KOPT-K1 (cell line): ENCODE data around the gene ZBTB20.

Experiments
- H3K27ac ChIP-seq: fragments of 200-600 bp; sonication (generic); 2 replicates; pipeline ENCODE4 v1.5.1; 2016; ENCODE audit warnings: antibody characterized with exemption, mild to moderate bottlenecking, low read depth, low read length; ENCODE audit not compliant: poor library complexity, severe bottlenecking
- H3K36me3 ChIP-seq: fragments of 200-600 bp; sonication (generic); 2 replicates; pipeline ENCODE4 v1.5.1; 2017; ENCODE audit warnings: antibody characterized with exemption, mild to moderate bottlenecking, low read length, moderate library complexity; ENCODE audit not compliant: insufficient read depth
- H3K9me3 ChIP-seq: fragments of 200-600 bp; sonication (generic); 2 replicates; pipeline ENCODE4 v1.5.1; 2017; ENCODE audit warnings: antibody characterized with exemption, low read length, mild to moderate bottlenecking; ENCODE audit not compliant: insufficient read depth, poor library complexity, severe bottlenecking

ZBTB20 gene

GRCh38 chr3:114565216-114565615 is 581.9 kb downstream of the ZBTB20 start:
- no peaks in the 10 kb centered on the region for H3K36me3 ChIP-seq
- no peaks in the 10 kb centered on the region for H3K9me3 ChIP-seq
- H3K27ac ChIP-seq: no peak overlapping the region

- Histone ChIP-seq H3K27ac (no peak overlapping the region), H3K36me3 (no peaks in the 10 kb centered on the region)
These were observed 583.4 kb downstream of the ZBTB20 start for GRCh38 chr3:114563720-114564119.

GRCh38 chr3:114562557-114562956 is 584.5 kb downstream of the ZBTB20 start:
- Histone ChIP-seq H3K9me3 (no peaks in the 10 kb centered on the region), H3K27ac (no peak overlapping the region), H3K36me3 (no peaks in the 10 kb centered on the region)

More at GRCh38 chr3:114563720-114564119, 583.4 kb downstream of the ZBTB20 start:
- H3K9me3 ChIP-seq: no peaks in the 10 kb centered on the region

- Histone ChIP-seq H3K36me3 (no peaks in the 10 kb centered on the region), H3K27ac (no peak overlapping the region)
These were observed 588.8 kb downstream of the ZBTB20 start for GRCh38 chr3:114558271-114558670.

GRCh38 chr3:114557791-114558190 is 589.3 kb downstream of the ZBTB20 start:
- Histone ChIP-seq H3K27ac (no peak overlapping the region), H3K36me3 (no peaks in the 10 kb centered on the region), H3K9me3 (no peaks in the 10 kb centered on the region)

More at GRCh38 chr3:114558271-114558670, 588.8 kb downstream of the ZBTB20 start:
- H3K9me3 ChIP-seq: no peaks in the 10 kb centered on the region

- no peak overlapping the region for H3K27ac ChIP-seq
- no peaks in the 10 kb centered on the region for H3K36me3 ChIP-seq
- no peaks in the 10 kb centered on the region for H3K9me3 ChIP-seq
These were observed 590.4 kb downstream of the ZBTB20 start for GRCh38 chr3:114556657-114557213.

- H3K36me3 ChIP-seq: no peaks in the 10 kb centered on the region
- H3K9me3 ChIP-seq: no peaks in the 10 kb centered on the region
- no peak overlapping the region for H3K27ac ChIP-seq
These were observed 592.4 kb downstream of the ZBTB20 start for GRCh38 chr3:114554731-114555130.

GRCh38 chr3:114553949-114554593 is 593.0 kb downstream of the ZBTB20 start:
- Histone ChIP-seq H3K27ac (no peak overlapping the region), H3K36me3 (no peaks in the 10 kb centered on the region), H3K9me3 (no peaks in the 10 kb centered on the region)

- H3K27ac ChIP-seq: no peak overlapping the region
- H3K9me3 ChIP-seq: no peaks in the 10 kb centered on the region
- H3K36me3 ChIP-seq: no peaks in the 10 kb centered on the region
These were observed 594.6 kb downstream of the ZBTB20 start for GRCh38 chr3:114552527-114552812.

GRCh38 chr3:114551770-114552526 is 595.1 kb downstream of the ZBTB20 start:
- Histone ChIP-seq H3K9me3 (no peaks in the 10 kb centered on the region), H3K27ac (no peak overlapping the region), H3K36me3 (no peaks in the 10 kb centered on the region)

- H3K36me3 ChIP-seq: no peaks in the 10 kb centered on the region
- H3K9me3 ChIP-seq: no peaks in the 10 kb centered on the region
- no peak overlapping the region for H3K27ac ChIP-seq
These were observed 596.9 kb downstream of the ZBTB20 start for GRCh38 chr3:114550165-114550564.

GRCh38 chr3:114545193-114545592 is 601.9 kb downstream of the ZBTB20 start:
- Histone ChIP-seq H3K9me3 (no peaks in the 10 kb centered on the region), H3K27ac (no peak overlapping the region), H3K36me3 (no peaks in the 10 kb centered on the region)

- Histone ChIP-seq H3K27ac (no peak overlapping the region), H3K9me3 (no peaks in the 10 kb centered on the region), H3K36me3 (no peaks in the 10 kb centered on the region)
These were observed 604.7 kb downstream of the ZBTB20 start for GRCh38 chr3:114542359-114542758.

- Histone ChIP-seq H3K9me3 (no peaks in the 10 kb centered on the region), H3K36me3 (no peaks in the 10 kb centered on the region), H3K27ac (no peak overlapping the region)
These were observed 607.6 kb downstream of the ZBTB20 start for GRCh38 chr3:114539525-114539924.

GRCh38 chr3:114538211-114538610 is 608.9 kb downstream of the ZBTB20 start:
- H3K36me3 ChIP-seq: no peaks in the 10 kb centered on the region
- no peaks in the 10 kb centered on the region for H3K9me3 ChIP-seq
- no peak overlapping the region for H3K27ac ChIP-seq

- Histone ChIP-seq H3K36me3 (no peaks in the 10 kb centered on the region), H3K27ac (no peak overlapping the region), H3K9me3 (no peaks in the 10 kb centered on the region)
These were observed 618.6 kb downstream of the ZBTB20 start for GRCh38 chr3:114528517-114528916.
